ENCODE measurements around the gene VAV2.
"Not testable (repeated sequence)": the region's sequence is repeated elsewhere in the genome, so short reads cannot be mapped to it uniquely, and the experiment has no call there.

VAV2 gene

DNA sequence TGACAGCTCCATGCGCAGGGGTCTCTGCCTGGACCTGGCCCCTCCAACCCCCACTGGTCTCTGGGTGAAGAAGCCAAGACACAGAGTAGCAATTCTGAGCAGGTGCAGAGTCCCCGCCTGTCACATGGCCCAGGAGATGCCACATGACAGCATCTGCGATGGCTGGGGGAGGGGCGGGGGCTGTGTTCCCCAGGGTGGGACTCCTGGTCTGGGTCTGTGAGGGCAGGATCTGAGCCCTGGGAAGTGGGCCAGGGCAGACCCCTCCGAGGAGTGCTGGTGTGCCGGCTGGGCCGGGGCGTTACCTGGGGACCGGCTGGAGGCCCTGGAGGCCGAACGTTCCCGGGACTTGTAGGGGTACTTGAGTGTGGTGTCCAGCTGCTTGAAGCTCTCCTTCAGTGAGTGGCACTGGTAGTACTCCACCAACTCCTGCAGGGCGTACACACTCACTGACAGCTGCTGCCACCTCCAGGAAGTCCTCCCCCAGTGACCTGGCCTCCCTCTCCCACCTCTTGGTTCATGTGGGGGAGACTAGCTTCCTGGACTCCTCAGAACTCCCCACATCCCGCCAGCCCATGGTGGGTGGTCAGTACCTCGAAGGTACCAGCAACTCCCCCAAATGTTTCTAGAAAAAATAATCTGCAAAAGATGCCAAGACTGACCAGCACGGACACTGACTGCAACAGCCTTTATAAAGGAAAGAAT is 221.9 kb downstream of the VAV2 start:
- Mint-ChIP-seq H3K4me1 (ENCODE audit: low read depth) (no peaks in the 10 kb centered on the region), H3K36me3 (ENCODE audit: low read depth) (peaks cover 94% of the 10 kb centered on the region), H3K9me3 (peaks cover 21% of the 10 kb centered on the region), H3K27me3 (no peaks in the 10 kb centered on the region), H3K27ac (no peak overlapping the region), H3K4me3 (no peak overlapping the region)
- intact Hi-C loops (cut with micrococcal nuclease) = no loop called here

DNA sequence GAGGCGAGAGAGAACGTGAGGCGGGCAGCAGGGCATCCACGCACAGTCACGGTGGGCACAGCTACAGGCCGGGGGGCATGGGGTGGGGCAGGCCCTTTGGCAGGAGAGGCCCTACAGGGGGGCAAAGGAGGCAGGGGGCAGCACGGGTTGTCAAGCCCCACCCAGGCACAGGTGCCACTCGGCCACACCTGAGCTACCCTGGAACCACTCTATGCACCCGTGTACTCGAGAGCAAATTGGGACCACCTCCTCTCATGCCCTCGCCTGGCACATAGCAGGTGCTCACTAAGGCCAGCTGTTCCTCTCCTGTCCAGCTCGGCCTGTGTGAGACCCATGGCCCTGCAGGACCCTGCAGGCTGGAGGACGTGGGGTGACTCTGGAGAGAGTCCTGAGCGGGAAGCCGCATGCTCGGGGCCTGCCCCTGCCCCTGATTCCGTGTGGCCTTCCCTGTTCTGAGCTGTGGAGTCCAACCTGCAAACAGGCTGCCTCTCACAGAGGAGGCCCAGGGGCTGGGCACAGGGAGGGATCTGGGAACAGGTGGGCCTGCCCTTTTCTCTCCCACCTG is 222.5 kb downstream of the VAV2 start:
- intact Hi-C loops (cut with micrococcal nuclease) = no loop called here
- peaks cover 21% of the 10 kb centered on the region for H3K9me3 Mint-ChIP-seq
- no peaks in the 10 kb centered on the region for H3K4me1 Mint-ChIP-seq (ENCODE audit: low read depth)
- no peaks in the 10 kb centered on the region for H3K27me3 Mint-ChIP-seq
- no peak overlapping the region for H3K27ac Mint-ChIP-seq
- H3K36me3 Mint-ChIP-seq (ENCODE audit: low read depth) = peaks cover 93% of the 10 kb centered on the region
- no peak overlapping the region for H3K4me3 Mint-ChIP-seq

DNA sequence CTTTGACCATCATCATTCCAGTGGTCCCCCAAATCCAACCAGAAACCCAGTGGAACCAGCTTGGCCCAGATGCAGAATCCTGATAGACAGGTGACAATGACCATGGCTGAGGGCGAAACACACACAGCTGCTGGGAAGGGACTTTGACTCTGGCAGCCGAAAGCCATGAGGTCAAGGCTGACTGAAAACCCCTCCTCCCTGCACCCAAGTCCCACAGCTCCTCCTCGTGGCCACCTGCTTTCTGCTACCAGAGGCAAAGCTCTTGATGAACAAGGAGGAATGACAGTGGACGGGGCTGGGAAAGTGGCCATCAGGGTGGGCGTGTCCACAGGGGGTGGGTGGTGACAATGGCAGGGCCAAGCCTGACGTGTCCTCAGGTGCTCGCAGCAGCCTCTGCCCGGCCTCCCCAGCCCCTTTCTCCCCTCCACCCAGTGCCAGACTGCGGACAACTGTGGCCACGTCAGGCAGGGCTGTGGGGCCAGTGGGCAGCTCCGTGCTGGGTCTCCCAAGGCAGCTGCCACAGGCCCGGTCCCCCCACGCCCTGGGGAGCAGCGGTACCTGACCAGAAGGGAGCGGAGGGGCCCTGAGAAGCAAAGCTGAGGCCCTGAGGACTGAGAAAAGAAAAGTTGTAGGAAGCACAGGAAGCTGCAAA is 223.1 kb downstream of the VAV2 start:
- H3K4me3 Mint-ChIP-seq = no peak overlapping the region
- peaks cover 93% of the 10 kb centered on the region for H3K36me3 Mint-ChIP-seq (ENCODE audit: low read depth)
- H3K27ac Mint-ChIP-seq = no peak overlapping the region
- no peaks in the 10 kb centered on the region for H3K27me3 Mint-ChIP-seq
- H3K9me3 Mint-ChIP-seq = peaks cover 21% of the 10 kb centered on the region
- H3K4me1 Mint-ChIP-seq (ENCODE audit: low read depth) = no peaks in the 10 kb centered on the region
- intact Hi-C loops (cut with micrococcal nuclease) = no loop called here

DNA sequence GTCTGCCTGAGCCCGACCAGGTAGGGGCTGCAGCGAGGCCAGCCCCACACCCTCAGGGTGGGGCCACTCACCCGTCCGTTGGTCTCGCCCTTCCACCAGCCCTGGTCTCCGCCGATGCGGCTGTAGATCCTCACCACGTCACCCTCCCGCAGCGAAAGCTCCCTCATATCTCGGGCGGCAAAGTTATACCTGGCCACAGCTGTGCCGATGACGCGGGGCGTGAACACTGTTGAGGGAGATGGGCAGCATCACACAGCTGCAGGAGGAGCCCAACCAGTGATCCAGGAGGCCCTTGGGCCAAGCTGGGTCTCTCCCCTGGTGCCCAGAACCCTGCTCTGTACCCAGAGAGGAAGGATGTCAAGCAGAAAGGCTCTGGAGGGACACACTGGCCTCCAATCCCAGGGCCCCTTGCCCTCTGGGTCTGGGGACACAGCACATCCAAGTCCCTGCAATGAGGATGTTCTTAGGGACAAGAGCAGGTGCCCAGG is 223.7 kb downstream of the VAV2 start:
- intact Hi-C loops (cut with micrococcal nuclease) = no loop called here
- Mint-ChIP-seq H3K27ac (no peak overlapping the region), H3K36me3 (ENCODE audit: low read depth) (peaks cover 93% of the 10 kb centered on the region), H3K9me3 (peaks cover 21% of the 10 kb centered on the region), H3K4me3 (no peak overlapping the region), H3K4me1 (ENCODE audit: low read depth) (no peaks in the 10 kb centered on the region), H3K27me3 (no peaks in the 10 kb centered on the region)

DNA sequence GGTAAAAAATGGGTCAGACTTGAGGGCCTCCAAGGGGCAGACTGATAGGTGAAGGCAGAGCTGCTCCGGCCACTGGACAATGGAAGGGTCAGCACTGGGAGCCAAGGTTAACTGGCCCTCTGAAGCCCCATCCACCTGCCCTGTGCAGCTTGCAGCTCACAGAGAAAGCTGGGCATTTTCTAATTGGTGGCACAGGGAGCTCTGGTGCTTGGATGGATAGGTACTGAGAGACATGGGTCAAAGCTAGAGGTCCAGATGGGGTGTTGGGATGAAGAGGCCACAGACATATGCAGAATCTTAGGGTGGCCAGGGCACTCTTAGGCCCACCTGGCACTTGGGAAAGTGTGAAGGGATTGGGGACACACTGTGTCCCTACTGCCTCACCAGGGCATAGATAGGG is 224.5 kb downstream of the VAV2 start:
- Mint-ChIP-seq H3K27me3 (no peaks in the 10 kb centered on the region), H3K9me3 (peaks cover 21% of the 10 kb centered on the region), H3K36me3 (ENCODE audit: low read depth) (peaks cover 95% of the 10 kb centered on the region), H3K27ac (no peak overlapping the region), H3K4me3 (no peak overlapping the region), H3K4me1 (ENCODE audit: low read depth) (no peaks in the 10 kb centered on the region)
- intact Hi-C loops (cut with micrococcal nuclease) = no loop called here

DNA sequence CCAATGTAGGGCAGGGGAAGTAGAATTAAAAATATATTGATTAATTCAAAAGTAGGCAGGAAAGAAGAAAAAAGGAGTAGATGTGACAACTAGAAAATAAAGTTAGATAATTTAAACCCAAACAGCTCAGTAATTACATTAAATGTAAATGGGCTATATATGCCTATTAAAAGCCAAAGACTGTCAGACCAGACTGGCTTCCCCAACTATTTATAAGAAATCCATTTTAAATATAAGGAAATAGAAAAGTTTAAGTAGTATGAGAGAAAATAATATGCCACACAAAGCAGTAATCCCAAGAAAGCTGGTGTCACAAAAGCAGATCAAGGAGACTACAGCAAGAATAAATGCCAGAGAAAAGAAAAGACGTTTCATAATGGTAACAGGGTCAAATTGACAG is 225.1 kb downstream of the VAV2 start:
- Mint-ChIP-seq H3K4me1 (ENCODE audit: low read depth) (no peaks in the 10 kb centered on the region), H3K9me3 (peaks cover 21% of the 10 kb centered on the region), H3K4me3 (no peak overlapping the region), H3K27ac (no peak overlapping the region), H3K36me3 (ENCODE audit: low read depth) (peaks cover 95% of the 10 kb centered on the region), H3K27me3 (no peaks in the 10 kb centered on the region)
- intact Hi-C loops (cut with micrococcal nuclease) = no loop called here

DNA sequence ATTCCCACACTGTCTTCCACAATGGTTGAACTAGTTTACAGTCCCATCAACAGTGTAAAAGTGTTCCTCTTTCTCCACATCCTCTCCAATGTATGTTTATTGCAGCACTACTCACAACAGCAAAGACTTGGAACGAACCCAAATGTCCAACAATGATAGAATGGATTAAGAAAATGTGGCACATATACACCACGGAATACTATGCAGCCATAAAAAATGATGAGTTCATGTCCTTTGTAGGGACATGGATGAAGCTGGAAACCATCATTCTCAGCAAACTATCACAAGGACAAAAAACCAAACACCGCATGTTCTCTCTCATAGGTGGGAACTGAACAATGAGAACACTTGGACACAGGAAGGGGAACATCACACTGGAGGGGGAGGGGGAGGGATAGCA is 225.9 kb downstream of the VAV2 start:
- H3K4me1 Mint-ChIP-seq (ENCODE audit: low read depth); intact Hi-C loops (cut with micrococcal nuclease); H3K27ac Mint-ChIP-seq; H3K4me3 Mint-ChIP-seq; H3K27me3 Mint-ChIP-seq: not testable (repeated sequence)
- H3K36me3 Mint-ChIP-seq (ENCODE audit: low read depth) = peaks cover 95% of the 10 kb centered on the region
- peaks cover 21% of the 10 kb centered on the region for H3K9me3 Mint-ChIP-seq

DNA sequence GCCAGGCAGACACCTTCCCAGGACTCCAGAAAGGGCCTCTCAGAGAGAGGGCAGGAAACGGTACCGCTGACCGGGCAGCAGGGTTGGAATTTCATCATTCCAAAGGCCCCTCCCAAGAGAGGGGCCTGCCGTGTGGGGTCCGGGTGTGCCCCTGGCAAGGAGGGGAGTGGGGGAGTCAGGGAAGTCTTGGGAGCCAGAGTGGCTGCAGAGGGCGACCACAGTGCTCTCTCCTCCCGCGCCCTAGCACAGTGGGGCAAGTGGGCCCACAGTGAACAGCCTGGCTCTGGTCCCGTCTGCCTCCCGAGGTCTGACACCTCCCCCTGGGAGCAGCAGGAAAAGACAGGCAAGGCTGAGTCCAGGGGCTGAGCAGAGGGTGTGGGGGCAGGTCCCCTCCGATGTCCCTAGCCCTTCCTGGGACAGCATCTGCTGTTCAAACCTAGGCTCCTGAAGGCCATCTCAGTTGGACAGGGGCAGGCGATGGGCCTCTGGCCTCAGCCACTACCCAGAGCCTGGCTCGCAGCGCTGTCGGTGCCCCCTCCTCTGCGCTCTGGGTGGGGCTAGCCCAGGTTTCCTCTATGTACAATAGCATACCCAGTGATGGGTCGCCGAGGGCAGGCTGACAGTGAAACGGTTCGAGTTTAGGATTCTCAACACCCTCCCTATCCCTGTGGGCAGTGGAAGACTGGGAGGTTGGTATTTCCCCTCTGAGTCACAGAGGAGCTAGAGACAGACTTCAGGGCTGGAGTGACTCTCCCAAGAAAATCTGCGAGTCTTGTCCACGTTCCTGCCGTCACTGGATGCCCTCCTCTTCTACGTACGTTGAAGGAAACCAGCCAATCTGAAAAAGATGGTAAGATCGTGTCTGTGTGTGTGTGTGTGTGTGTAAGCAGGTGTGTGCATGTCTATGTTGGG is 228.6 kb downstream of the VAV2 start:
- H3K27me3 Mint-ChIP-seq = no peaks in the 10 kb centered on the region
- peaks cover 78% of the 10 kb centered on the region for H3K36me3 Mint-ChIP-seq (ENCODE audit: low read depth)
- H3K9me3 Mint-ChIP-seq = peaks cover 19% of the 10 kb centered on the region
- H3K4me1 Mint-ChIP-seq (ENCODE audit: low read depth) = no peaks in the 10 kb centered on the region
- H3K27ac Mint-ChIP-seq = no peak overlapping the region
- intact Hi-C loops (cut with micrococcal nuclease) = no loop called here
- H3K4me3 Mint-ChIP-seq = no peak overlapping the region

DNA sequence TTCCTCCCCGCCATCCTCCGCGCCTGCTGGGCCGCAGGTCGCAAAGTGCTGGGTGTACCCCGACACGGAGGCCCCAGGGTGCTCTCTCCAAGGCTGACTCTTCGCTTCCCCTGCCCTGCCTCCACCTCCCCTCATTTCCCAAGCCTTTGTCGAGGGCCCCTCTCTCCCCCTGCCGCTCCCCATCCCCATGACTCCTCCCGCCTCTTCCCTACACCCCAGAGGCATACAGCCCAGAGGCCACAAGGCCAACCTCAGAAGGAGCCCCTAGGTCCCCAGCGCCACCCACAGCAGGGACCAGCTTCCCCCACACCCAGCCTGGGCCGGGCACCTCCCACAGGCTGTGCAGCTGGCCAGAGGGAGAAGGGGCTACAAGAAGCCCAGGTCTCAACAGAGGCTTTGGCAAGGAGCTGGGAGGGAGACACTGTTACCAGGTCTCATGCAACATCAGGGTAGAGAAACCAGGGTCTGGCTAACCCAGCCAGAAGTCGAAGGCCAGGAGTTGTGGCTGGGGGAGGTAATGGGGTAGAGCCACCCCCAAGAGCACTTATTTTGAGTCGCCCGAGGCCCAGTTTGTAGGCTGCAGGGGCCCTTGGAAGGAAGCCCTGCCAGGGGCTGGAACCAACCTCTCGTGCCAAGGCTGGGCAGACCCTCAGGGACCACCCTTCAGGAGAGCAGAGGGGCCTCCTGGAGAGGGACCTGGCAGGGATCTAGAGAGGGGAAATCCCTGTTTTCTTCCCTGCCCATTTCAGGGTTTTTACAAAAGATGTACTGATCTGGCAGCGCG is 229.4 kb downstream of the VAV2 start:
- Mint-ChIP-seq H3K36me3 (ENCODE audit: low read depth) (peaks cover 69% of the 10 kb centered on the region), H3K4me1 (ENCODE audit: low read depth) (no peaks in the 10 kb centered on the region), H3K4me3 (no peak overlapping the region), H3K9me3 (peaks cover 10% of the 10 kb centered on the region), H3K27me3 (no peaks in the 10 kb centered on the region), H3K27ac (no peak overlapping the region)
- intact Hi-C loops (cut with micrococcal nuclease) = no loop called here

DNA sequence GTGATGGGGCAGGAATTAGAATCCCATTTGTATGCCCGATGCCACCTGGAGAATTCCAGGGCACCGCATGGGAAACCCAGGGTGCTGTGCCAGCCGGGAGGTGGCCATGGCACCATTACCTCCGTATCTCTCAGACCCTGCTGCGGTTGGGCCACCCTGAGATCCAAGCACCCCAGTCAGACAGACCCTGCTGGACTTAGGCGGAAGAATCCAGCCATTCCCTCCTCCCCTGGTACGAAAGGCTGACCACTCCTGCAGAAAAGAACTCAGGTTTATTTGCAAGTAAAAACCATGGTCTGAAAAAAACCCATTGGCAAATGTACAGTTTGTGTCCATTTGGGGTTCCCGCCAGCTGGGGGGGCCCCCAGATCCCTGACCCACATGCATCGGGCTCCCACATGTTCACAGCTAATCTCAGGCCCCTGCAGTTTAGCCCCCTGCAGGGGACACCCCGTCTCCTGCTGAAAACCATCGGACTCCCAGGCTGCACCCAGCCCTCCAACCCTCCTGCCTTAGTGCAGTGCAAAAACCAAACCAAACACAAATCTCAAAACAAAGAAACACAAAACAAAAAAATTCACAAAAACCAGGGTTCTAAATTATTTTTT is 230.4 kb downstream of the VAV2 start:
- intact Hi-C loops (cut with micrococcal nuclease) = no loop called here
- Mint-ChIP-seq H3K4me3 (no peak overlapping the region), H3K27ac (no peak overlapping the region), H3K4me1 (ENCODE audit: low read depth) (no peaks in the 10 kb centered on the region), H3K27me3 (no peaks in the 10 kb centered on the region), H3K9me3 (peaks cover under 1% of the 10 kb centered on the region), H3K36me3 (ENCODE audit: low read depth) (peaks cover 60% of the 10 kb centered on the region)

DNA sequence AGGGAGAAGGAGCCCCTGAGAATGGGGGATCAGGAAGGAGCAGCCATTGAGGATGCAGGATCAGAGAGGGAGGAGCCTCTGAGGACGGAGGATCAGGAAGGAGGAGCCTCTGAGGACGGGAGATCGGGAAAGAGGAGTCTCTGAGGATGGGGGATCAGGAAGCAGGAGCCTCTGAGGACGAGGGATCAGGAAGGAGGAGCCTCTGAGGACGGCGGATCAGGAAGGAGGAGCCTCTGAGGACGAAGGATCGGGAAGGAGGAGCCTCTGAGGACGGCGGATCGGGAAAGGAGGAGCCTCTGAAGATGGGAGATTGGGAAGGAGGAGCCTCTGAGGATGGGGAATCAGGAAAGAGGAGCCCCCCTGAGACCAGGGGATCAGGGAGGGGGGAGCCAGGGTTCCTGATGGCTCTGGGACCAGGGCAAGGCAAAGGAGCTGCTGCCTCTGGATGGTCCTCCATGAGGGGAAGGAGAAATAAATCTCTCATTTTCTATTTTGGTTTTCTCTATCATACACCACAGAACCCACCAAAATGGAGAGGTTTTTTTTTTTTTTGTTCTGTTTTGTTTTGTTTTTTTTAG is 231.3 kb downstream of the VAV2 start:
- Mint-ChIP-seq H3K36me3 (ENCODE audit: low read depth) (peaks cover 54% of the 10 kb centered on the region), H3K9me3 (no peaks in the 10 kb centered on the region), H3K4me1 (ENCODE audit: low read depth) (no peaks in the 10 kb centered on the region), H3K4me3 (no peak overlapping the region), H3K27me3 (no peaks in the 10 kb centered on the region), H3K27ac (no peak overlapping the region)
- intact Hi-C loops (cut with micrococcal nuclease) = no loop called here

DNA sequence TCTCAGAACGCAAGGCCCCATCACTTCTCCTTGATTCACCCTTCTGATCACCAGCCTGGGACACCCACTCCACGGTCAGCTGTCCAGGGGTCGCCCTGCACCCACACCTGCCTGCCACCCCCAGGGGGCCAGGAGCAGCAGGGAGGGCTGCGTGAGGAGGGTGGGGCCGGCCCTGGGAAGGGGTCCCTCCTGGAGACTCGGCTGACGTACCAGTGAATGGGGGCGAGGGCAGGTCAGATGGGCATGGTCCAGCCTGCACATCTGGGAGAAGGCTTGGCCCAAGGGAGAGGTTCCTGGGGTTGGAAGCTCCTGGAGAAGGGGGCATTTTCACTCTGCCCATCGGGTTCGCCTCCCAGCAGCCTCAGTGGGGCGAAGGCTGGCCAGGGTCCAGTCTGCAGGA is 232.2 kb downstream of the VAV2 start:
- Mint-ChIP-seq H3K27me3 (peaks cover 5% of the 10 kb centered on the region), H3K36me3 (ENCODE audit: low read depth) (peaks cover 46% of the 10 kb centered on the region), H3K4me1 (ENCODE audit: low read depth) (no peaks in the 10 kb centered on the region), H3K27ac (no peak overlapping the region), H3K4me3 (no peak overlapping the region), H3K9me3 (no peaks in the 10 kb centered on the region)
- intact Hi-C loops (cut with micrococcal nuclease) = no loop called here

All from dendritic cell treated with granulocyte-macrophage colony-stimulating factor and Interleukin-4, amounts not matched to agents 40 ng/mL and 50 ng/mL, for 4 days (primary cell).